Measurements from ENCODE around the gene HIVEP3.
"Not testable (repeated sequence)": the region's sequence is repeated elsewhere in the genome, so short reads cannot be mapped to it uniquely, and the experiment has no call there.

DNA sequence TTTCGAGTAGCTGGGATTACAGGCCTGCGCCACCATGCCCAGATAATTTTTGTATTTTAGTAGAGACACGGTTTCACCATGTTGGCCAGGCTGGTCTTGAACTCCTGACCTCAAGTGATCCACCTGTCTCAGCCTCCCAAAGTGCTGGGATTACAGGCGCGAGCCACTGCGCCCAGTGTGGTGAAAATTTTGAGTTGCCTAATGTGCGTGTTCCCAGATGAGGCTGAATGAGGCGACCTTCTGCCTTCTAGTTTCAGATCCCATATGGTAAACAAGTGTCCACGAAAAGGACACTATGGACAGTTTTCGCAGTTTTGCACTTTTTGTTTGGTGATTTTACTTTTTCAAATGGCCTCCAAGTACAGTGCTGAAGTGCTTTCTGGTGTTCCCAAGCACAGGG, 226.8 kb downstream of the HIVEP3 start:
- TF ChIP-seq, protein P1, sequence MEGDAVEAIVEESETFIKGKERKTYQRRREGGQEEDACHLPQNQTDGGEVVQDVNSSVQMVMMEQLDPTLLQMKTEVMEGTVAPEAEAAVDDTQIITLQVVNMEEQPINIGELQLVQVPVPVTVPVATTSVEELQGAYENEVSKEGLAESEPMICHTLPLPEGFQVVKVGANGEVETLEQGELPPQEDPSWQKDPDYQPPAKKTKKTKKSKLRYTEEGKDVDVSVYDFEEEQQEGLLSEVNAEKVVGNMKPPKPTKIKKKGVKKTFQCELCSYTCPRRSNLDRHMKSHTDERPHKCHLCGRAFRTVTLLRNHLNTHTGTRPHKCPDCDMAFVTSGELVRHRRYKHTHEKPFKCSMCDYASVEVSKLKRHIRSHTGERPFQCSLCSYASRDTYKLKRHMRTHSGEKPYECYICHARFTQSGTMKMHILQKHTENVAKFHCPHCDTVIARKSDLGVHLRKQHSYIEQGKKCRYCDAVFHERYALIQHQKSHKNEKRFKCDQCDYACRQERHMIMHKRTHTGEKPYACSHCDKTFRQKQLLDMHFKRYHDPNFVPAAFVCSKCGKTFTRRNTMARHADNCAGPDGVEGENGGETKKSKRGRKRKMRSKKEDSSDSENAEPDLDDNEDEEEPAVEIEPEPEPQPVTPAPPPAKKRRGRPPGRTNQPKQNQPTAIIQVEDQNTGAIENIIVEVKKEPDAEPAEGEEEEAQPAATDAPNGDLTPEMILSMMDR (IDR thresholded peaks at IDR 0.05) = not testable (repeated sequence)
- TF ChIP-seq EZH2 (IDR thresholded peaks at IDR 0.05; ENCODE audit: borderline replicate concordance, insufficient read depth, low read depth, low read length, poor library complexity, severe bottlenecking) = not testable (repeated sequence)
